HL-60 (cell line): ENCODE data around the gene HAO2.

Experiments used
- DNase-seq, 2 experiments: peaks; one replicate each; pipeline ENCODE4 v3.0.0-alpha.2; 2010 to 2020; ENCODE audit warnings: low read depth in 1 of 2, low spot score in 1 of 2
- H3K27ac ChIP-seq: fragments of 250-450 bp; sonication (Bioruptor Pico); replicated peaks from 2 replicates; pipeline ENCODE4 v1.5.1; 2020; ENCODE audit warnings: mild to moderate bottlenecking, moderate library complexity
- H3K27me3 ChIP-seq: fragments of 250-450 bp; sonication (Bioruptor Pico); 2 replicates; pipeline ENCODE4 v1.5.1; 2021; ENCODE audit warnings: mild to moderate bottlenecking, moderate library complexity; ENCODE audit not compliant: insufficient read depth, poor library complexity, severe bottlenecking
- H3K4me3 ChIP-seq: replicated peaks from 2 replicates; pipeline ENCODE4 v1.5.1; 2011; ENCODE audit warnings: mild to moderate bottlenecking, control low read depth, low read length; ENCODE audit not compliant: insufficient read depth
- GABPA ChIP-seq: IDR thresholded peaks from 2 replicates; pipeline ENCODE4 v1.6.1; 2012; ENCODE audit warnings: low read depth
- POLR2AphosphoS5 ChIP-seq: IDR thresholded peaks from 2 replicates; pipeline ENCODE4 v1.6.1; 2012; ENCODE audit warnings: low read depth
- SPI1 ChIP-seq: IDR thresholded peaks from 2 replicates; pipeline ENCODE4 v1.6.1; 2012; ENCODE audit warnings: low read depth, mild to moderate bottlenecking, borderline replicate concordance
- TF ChIP-seq, protein P1 (sequence below): IDR thresholded peaks from one replicate; pipeline ENCODE4 v1.5.1; 2011; ENCODE audit warnings: low read length, control low read depth, inconsistent platforms; ENCODE audit not compliant: insufficient read depth
- TF ChIP-seq, protein P2 (sequence below): IDR thresholded peaks from 2 replicates; pipeline ENCODE4 v1.6.1; 2012; ENCODE audit warnings: low read depth; ENCODE audit not compliant: insufficient replicate concordance

HAO2 gene

DNA sequence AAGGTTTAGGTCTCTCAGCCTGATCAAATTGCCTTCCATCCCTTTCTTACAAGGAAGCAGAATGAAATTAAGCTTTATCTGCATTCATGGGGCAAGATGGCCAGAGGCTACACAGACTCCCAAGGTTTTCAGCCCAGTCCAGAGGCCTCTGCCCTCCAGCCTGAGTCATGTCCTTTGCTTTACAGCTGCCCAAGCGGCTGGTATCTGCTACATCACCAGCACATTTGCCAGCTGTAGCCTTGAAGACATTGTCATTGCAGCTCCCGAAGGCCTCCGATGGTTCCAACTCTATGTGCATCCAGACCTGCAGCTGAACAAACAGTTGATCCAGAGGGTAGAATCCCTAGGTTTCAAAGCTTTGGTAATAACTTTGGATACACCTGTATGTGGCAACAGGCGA lies 16.0 kb downstream of the HAO2 start:
- no peak overlapping the region for H3K27ac ChIP-seq
- TF ChIP-seq GABPA (no peak), POLR2AphosphoS5 (no peak), SPI1 (no peak)
- TF ChIP-seq, protein P1, sequence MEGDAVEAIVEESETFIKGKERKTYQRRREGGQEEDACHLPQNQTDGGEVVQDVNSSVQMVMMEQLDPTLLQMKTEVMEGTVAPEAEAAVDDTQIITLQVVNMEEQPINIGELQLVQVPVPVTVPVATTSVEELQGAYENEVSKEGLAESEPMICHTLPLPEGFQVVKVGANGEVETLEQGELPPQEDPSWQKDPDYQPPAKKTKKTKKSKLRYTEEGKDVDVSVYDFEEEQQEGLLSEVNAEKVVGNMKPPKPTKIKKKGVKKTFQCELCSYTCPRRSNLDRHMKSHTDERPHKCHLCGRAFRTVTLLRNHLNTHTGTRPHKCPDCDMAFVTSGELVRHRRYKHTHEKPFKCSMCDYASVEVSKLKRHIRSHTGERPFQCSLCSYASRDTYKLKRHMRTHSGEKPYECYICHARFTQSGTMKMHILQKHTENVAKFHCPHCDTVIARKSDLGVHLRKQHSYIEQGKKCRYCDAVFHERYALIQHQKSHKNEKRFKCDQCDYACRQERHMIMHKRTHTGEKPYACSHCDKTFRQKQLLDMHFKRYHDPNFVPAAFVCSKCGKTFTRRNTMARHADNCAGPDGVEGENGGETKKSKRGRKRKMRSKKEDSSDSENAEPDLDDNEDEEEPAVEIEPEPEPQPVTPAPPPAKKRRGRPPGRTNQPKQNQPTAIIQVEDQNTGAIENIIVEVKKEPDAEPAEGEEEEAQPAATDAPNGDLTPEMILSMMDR = no peak
- TF ChIP-seq, protein P2, sequence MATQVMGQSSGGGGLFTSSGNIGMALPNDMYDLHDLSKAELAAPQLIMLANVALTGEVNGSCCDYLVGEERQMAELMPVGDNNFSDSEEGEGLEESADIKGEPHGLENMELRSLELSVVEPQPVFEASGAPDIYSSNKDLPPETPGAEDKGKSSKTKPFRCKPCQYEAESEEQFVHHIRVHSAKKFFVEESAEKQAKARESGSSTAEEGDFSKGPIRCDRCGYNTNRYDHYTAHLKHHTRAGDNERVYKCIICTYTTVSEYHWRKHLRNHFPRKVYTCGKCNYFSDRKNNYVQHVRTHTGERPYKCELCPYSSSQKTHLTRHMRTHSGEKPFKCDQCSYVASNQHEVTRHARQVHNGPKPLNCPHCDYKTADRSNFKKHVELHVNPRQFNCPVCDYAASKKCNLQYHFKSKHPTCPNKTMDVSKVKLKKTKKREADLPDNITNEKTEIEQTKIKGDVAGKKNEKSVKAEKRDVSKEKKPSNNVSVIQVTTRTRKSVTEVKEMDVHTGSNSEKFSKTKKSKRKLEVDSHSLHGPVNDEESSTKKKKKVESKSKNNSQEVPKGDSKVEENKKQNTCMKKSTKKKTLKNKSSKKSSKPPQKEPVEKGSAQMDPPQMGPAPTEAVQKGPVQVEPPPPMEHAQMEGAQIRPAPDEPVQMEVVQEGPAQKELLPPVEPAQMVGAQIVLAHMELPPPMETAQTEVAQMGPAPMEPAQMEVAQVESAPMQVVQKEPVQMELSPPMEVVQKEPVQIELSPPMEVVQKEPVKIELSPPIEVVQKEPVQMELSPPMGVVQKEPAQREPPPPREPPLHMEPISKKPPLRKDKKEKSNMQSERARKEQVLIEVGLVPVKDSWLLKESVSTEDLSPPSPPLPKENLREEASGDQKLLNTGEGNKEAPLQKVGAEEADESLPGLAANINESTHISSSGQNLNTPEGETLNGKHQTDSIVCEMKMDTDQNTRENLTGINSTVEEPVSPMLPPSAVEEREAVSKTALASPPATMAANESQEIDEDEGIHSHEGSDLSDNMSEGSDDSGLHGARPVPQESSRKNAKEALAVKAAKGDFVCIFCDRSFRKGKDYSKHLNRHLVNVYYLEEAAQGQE = no peak
- H3K27me3 ChIP-seq = no peaks in the 10 kb centered on the region
- H3K4me3 ChIP-seq = no peak overlapping the region
- no peak for DNase-seq

DNA sequence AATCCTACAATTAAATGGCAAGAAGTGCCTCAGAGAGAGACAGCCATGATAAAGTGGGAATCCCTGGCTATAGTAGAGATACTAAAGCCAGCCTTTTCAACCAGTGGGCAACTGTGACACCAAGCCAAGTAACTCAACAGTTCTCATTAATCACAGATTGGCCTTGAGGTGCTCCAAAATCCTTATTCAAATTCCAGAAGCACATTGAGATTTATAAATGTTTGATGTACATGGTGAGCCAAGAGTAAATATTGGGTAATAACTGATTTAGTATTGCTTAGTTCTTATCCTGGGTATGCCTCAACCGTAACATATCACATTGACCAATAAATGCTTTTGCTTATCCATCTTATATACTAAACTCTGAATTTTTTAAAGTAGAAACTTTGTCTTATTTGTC lies 17.1 kb downstream of the HAO2 start:
- TF ChIP-seq POLR2AphosphoS5 (no peak), GABPA (no peak), SPI1 (no peak)
- TF ChIP-seq, protein P2 = no peak
- TF ChIP-seq, protein P1 = no peak
- no peak overlapping the region for H3K4me3 ChIP-seq
- no peak overlapping the region for H3K27ac ChIP-seq
- no peak for DNase-seq
- H3K27me3 ChIP-seq = no peaks in the 10 kb centered on the region

DNA sequence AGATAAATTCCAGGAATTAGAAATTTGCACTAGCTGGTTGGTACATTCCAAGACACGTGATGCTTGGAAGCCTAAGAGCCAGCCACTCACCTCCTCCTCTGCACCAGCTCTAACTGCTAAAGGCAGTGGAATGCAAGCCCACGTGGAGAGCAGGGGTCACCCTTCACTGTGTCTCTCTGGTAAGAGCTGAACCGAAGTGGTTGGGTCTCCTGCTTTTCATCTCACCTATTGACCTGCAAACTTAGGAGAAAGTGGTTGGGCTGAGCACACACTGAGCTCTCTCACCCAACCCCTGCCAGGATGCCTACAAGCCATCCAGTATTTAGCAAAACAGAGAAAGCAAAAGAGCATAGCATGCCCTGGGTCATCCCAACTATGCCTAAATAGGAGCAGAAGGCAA lies 19.3 kb downstream of the HAO2 start:
- H3K4me3 ChIP-seq = no peak overlapping the region
- TF ChIP-seq GABPA (no peak), POLR2AphosphoS5 (no peak), SPI1 (no peak)
- TF ChIP-seq, protein P1 = no peak
- TF ChIP-seq, protein P2 = no peak
- no peaks in the 10 kb centered on the region for H3K27me3 ChIP-seq

More for the DNA sequence above, 19.3 kb downstream of the HAO2 start:
- no peak overlapping the region for H3K27ac ChIP-seq
- no peak for DNase-seq
